Activated T-cell treated with anti-CD3 and anti-CD28 coated beads for 24 hours (primary cell): ENCODE results near the gene THSD8.

Experiments
- DNase-seq: peaks from one replicate; pipeline ENCODE4 v3.0.0-alpha.2; 2020; ENCODE audit warnings: low read depth

THSD8 gene

GRCh38 chr19:12801466-12802266 lies at the start of gene THSD8, which contains the start of gene PRDX2:
Gene THSD8 (plus strand): TSS chr19:12802069. CDS start chr19:12802072, 3 bp downstream.
Gene PRDX2 (minus strand): TSS chr19:12801800. CDS start chr19:12801261, 539 bp downstream.
- DNase-seq = peak; percentile 65

- DNase-seq = no peak
Observed at GRCh38 chr19:12754465-12755196, 47.2 kb upstream of the THSD8 start.

GRCh38 chr19:12756150-12756883 lies 45.6 kb upstream of the THSD8 start:
- no peak for DNase-seq

DNA sequence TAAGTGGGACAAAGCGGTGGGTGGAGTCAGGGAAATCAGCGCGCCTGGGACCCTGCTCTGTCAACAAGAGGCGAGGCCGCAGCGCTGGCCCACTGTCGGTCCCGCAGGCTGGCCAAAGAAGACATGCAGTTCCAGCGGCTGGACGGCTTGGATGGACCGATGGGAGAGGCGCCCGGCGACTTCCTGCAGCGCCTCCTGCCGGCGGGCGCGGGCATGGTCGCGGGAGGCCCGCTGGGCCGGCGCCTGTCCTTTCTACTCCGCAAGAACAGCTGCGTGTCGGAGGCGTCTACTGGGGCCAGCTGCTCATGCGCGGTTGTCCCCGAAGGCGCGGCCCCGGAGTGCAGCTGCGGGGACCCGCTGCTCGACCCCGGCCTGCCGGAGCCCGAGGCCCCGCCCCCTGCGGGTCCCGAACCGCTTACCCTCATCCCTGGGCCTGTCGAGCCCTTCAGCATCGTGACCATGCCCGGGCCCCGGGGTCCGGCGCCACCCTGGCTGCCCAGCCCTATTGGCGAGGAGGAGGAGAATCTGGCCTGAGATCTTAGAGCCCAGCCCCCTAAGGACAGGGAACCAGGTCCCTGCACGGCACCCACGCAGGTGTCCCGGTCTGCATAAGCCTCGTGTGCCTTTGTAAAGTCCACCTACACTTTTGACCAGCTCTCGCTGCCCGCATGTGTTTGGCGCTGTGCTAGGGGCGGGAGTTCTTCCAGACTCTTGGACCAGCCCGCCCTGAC lies 44.2 kb upstream of the THSD8 start:
- peak; percentile 54 for DNase-seq

DNA sequence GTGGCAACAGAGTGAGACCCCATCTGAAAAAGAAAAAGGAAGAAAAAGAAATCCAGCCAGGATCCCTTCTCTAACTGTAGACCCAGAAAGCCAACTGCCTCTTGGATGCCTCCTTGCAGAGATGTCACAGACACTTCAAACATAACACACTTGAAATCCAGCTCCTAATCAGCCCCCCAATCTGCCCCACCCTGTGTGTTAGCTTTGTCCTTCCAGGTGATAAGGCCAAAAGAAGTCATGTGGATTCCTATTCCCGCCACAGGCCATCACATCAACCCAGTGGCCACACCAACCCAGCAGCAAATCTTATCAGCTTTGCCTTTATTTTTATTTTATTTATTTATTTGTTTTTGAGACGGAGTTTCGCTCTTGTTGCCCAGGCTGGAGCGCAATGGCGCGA lies 42.2 kb upstream of the THSD8 start:
- no peak for DNase-seq

DNA sequence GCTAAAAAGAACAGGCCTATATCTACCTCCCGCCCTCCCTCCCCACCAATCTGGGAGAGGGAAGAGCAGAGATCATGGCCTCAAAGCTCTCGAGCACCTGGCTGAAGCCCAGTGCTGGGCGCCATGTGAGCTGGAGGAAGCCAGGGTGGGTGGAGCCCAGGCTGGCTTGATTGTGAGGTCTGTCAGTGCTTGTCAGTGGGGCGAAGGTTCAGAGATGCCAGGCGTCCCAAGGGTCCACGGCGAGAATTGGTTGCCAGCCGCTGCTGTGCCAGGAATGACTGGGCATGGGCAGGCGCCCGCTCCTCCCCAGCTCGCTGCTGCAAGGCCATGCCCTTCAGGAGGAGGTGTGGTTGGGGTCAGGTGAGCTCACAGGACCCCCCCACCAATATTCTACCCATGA lies 38.8 kb upstream of the THSD8 start:
- no peak for DNase-seq

- DNase-seq = no peak
Observed at GRCh38 chr19:12764698-12765097, 37.2 kb upstream of the THSD8 start.

DNA sequence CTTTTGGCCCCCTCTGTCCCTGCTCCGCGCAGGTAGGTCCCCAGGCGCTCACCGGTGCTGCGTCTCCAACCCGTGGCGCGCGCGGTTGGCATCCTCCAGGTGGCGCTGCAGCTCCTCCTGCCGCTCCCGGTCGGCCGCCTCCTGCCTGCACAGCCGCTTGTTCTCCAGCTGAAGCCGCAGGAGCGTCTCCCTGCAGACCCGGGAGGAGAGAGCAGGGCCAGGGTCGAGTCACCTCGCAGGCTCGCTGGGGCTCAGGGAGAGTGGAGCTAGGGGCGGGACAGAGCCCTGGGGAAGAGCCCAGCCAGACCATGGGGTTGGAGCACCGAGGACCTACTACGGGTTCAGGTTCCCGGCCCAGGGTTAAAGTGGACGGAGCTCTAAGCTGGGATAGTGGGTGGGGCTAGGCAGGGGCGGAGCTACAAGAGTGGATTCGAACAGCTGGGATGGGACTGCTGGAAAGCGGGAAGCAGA lies 35.8 kb upstream of the THSD8 start:
- DNase-seq = peak; percentile 58

DNA sequence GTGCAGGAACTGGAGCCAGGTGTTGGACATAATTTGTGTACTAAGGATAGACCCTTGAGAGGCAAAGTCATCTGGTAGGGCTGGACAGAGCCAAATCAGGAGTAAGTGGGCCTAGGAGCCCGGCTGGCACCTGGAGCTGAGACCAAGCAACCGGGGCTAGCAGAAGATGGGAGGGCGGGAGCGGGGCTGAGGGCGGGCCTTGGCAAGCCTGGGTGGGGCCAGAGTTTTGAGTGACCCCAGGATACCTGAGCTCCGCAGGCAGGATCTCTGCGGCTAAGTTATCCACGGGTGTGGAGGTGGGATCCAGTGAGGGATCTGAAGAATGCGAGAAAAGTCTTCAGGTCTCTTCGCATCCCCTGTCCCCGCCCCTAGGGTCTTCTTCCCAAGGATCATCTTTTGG lies 34.7 kb upstream of the THSD8 start:
- no peak for DNase-seq

DNA sequence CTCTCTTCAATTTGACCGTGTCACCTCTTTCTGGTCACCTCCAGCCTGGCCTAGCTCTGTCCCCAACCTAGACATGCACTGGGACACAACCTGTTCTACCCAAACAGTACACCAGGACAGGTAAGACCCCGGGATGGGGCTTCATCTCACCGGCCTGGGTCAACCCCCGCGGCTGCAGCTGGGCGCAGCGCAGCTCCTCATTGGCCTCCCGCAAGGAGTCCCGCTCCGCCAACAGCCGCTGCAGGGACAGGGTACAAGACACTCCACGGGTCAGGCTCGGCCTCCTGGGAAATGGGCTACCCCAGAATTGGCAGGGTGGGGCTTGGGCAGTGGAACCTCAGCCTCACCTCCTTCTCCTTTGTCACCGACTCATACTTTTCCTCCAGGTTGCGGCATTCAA lies 34.2 kb upstream of the THSD8 start:
- no peak for DNase-seq

DNA sequence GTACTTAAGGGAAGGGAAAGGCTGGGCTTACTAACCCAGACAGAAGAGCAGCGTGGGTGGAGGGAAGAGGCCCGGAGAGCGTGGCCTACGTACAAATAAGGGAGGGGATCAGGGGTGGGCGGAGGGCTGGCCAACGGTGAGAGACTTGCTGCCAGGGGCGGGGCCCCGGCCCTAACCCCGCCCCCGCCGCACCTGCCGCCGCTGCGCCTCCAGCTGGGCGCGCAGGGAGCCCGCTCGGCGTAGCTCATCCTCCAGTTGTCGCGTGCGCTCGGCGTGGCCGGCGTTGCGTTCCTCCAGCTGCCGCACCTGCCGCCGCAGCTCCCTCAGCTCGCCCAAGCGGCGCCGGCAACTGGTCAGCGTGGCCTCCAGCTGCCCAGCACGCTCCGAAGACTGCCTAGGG lies 32.2 kb upstream of the THSD8 start:
- DNase-seq = no peak

GRCh38 chr19:12770922-12771321 lies 30.9 kb upstream of the THSD8 start:
- no peak for DNase-seq

DNA sequence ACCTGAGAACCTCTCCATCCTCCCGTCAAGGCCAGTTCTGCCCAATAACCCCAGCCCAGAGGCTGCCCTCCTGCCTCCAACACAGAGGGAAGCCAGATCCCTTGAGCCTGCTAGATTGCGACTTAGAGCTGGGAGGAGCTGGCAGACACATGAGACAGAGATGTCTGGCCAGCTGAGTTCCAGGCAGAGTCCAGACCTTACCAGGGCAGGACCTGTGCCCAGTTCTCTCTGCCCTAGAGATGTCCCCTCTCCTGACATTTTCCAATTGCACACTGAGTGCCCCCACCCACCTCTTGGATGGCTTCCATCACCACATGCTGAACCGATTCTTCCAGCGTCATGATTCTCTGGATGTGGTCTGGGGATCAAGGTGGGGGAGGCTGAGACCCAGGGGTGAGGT lies 29.5 kb upstream of the THSD8 start:
- no peak for DNase-seq

DNA sequence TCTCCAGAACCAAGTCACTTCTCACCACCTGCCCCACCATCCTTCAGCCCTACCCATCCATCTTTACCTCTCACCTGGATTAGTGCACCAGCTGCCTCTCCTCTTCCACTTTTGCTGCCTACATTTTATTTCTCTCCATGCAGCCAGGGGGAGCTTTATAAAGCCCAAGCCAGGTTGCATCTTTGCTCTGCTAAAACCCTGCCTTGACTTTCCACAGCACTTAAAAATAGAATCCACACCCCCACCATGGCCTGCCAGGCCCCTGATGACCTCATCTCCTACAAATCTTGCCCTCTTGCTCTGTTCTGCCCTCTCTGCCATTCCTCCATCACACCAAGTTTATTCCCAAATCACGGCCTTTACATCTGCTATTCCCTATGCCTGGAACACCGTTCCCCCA lies 28.3 kb upstream of the THSD8 start:
- no peak for DNase-seq

- DNase-seq = no peak
Observed at GRCh38 chr19:12774588-12775555, 27.0 kb upstream of the THSD8 start, which contains the start of gene HOOK2. Gene HOOK2 (minus strand): TSS chr19:12775552. CDS start chr19:12775449, 103 bp downstream.

DNA sequence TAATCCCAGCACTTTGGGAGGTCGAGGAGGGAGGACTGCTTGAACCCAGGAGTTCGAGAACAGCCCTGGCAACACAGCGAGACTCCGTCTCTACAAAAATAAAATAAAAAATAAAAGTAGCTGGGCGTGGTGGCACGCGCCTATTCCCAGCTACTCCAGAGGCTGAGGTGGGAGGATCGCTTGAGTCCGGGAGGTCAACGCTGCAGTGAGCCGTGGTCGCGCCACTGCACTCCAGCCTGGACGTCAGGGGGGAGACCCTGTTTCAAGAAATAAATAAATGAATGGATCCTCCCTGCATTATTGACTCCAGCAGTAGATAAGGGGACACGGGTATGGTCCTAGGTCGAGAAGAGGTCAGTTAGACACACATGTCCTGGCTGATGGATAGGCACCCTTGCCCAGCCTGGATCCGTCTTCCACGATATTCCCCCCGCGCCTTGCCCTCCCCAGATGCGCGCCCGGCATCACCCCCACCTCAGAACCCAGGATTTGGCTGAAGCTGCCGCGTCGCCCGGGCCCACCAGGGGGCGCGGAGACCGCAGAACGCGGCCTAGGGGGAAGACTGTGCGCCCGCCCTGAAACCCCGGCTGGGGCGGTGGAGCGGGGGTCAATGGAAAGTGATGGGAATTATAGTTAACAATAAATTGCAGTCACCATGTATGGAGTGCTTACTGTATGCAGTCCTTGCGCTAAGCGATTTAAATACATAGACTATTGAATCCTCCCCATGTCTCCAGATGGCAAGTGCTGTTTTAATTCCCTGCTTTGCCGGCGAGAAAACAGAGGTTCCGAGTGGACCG lies 24.5 kb upstream of the THSD8 start:
- peak; percentile 71 for DNase-seq

DNA sequence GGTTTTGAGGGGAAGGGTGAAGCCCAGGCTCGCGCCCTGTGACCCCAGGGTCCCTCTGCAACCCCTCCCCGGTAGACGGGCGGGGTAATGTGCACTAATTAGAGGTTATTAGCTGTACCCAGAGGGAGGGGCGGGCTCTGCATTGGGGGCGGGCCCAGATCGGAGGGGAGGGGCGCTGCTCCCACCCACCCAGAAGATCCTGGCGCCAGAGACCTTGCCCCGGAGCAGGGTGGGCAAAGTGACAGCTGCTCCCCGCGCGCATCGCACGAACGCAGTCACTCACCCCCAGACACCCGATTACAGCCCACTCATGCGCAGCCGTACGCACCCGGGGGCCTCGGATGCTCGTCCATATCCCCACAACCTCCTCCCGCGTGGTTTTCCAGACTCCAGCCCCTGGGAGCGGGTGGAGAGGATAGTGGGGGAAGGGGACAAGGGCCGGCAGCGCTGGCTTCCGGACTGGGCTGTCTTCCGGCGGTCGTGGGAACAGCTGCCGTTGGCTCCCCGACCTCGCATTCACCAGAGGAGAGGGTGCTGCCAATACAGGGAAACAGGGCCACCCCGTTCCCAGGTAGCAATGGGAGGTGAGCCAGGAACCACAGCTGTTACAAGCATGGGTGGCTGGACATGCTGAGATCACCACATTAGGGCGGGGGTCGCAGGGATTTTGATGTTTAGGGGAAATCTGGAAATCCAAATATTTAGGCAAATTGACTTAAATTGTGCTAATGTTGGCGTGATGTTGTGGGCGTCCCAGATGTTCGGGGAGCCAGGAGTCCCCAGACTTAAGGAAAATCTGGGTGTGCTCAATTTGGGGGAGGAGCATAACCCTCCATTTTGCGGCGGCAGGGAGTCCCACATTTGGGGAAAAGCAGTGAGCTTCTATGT lies 23.6 kb upstream of the THSD8 start:
- DNase-seq = no peak

GRCh38 chr19:12778905-12779161 lies 23.0 kb upstream of the THSD8 start:
- DNase-seq = no peak
